SH-SY5Y (cell line): Measurements from ENCODE around the gene PGGHG.

Source experiments
- GATA2 ChIP-seq: IDR thresholded peaks from 2 replicates; pipeline ENCODE4 v1.6.1; 2011; ENCODE audit warnings: mild to moderate bottlenecking, low read depth, low read length
- GATA3 ChIP-seq: IDR thresholded peaks from 2 replicates; pipeline ENCODE4 v1.6.1; 2011; ENCODE audit warnings: low read depth, mild to moderate bottlenecking, low read length, moderate library complexity

- TF ChIP-seq GATA3, result no peak
- TF ChIP-seq GATA2, result no peak
These were observed 21.4 kb upstream of the PGGHG start for GRCh38 chr11:267491-267994.
